ENCODE measurements around the gene DRC1. TPM values are rescaled to one million over a fixed set of nuclear protein-coding genes. Genes with fewer than 3 reads are reported as not detected.

Gene DRC1
- total RNA-seq, 2 donors from 2014 or later: 0.33 to 0.48 TPM

DNA sequence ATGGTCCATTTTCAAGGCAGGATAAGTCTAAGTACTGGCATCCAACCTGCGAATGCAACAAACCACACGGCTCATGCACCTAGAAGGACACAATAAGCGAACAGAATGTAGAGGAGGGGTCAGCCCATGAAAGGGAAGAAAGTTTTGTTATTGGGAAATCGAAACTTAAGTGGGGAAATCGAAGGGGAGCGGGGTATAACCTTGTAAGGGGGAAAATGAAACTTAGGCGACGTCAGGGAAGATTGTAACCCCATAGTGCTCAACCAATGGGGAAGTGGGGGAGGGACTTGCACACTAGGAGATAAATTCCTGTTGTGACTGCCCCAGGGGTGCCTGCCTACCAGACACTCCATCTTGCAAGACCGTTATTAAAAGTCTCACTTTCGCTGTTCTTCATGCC lies 91.8 kb downstream of the DRC1 start:
- no peak overlapping the region for H3K27ac Mint-ChIP-seq
- H3K4me1 ChIP-seq (ENCODE audit: control insufficient read depth, insufficient read depth, low read length): no peaks in the 10 kb centered on the region
- H3K36me3 ChIP-seq (ENCODE audit: control insufficient read depth, insufficient read depth, low read length): no peaks in the 10 kb centered on the region
- no peak for TF ChIP-seq CTCF (conservative IDR thresholded peaks at IDR 0.05)
- H3K27ac ChIP-seq (ENCODE audit: low read depth, low read length): no peak overlapping the region
- H3K4me3 ChIP-seq (ENCODE audit: low read length): no peak overlapping the region
- H3K27me3 ChIP-seq (ENCODE audit: control insufficient read depth, insufficient read depth, low read length, poor library complexity, severe bottlenecking): no peaks in the 10 kb centered on the region
- H3K9me3 Mint-ChIP-seq: no peaks in the 10 kb centered on the region
- H3K36me3 Mint-ChIP-seq (ENCODE audit: low read depth): no peaks in the 10 kb centered on the region
- no peaks in the 10 kb centered on the region for H3K9me3 ChIP-seq (ENCODE audit: control insufficient read depth, low read length)
- 91 to 94% methylated on average over 9 to 10 of the region's 10 CpGs for WGBS, 2 experiments (ENCODE audit: insufficient coverage in 1 of 2, insufficient read length in 1 of 2)
- H3K9ac ChIP-seq (ENCODE audit: extremely low read depth, low read length, poor library complexity, severe bottlenecking): no peak overlapping the region
- DNase-seq: no peak
- no peak overlapping the region for H3K4me3 Mint-ChIP-seq
- H3K4me1 Mint-ChIP-seq: peaks cover 10% of the 10 kb centered on the region
- no peaks in the 10 kb centered on the region for H3K27me3 Mint-ChIP-seq (ENCODE audit: insufficient read depth)

GRCh38 chr2:26494199-26494598 lies 92.5 kb downstream of the DRC1 start:
- DNase-seq: no peak
- H3K4me1 Mint-ChIP-seq: peaks cover 10% of the 10 kb centered on the region
- H3K4me3 Mint-ChIP-seq: no peak overlapping the region
- no peaks in the 10 kb centered on the region for H3K27me3 ChIP-seq (ENCODE audit: control insufficient read depth, insufficient read depth, low read length, poor library complexity, severe bottlenecking)
- no peak overlapping the region for H3K4me3 ChIP-seq (ENCODE audit: low read length)
- no peak overlapping the region for H3K9ac ChIP-seq (ENCODE audit: extremely low read depth, low read length, poor library complexity, severe bottlenecking)
- H3K9me3 ChIP-seq (ENCODE audit: control insufficient read depth, low read length): no peaks in the 10 kb centered on the region
- no peaks in the 10 kb centered on the region for H3K36me3 Mint-ChIP-seq (ENCODE audit: low read depth)
- no peak overlapping the region for H3K27ac Mint-ChIP-seq
- WGBS, 2 experiments (ENCODE audit: insufficient coverage in 1 of 2, insufficient read length in 1 of 2): 94 to 96% methylated on average over 4 of the region's 4 CpGs
- no peaks in the 10 kb centered on the region for H3K36me3 ChIP-seq (ENCODE audit: control insufficient read depth, insufficient read depth, low read length)
- H3K27me3 Mint-ChIP-seq (ENCODE audit: insufficient read depth): no peaks in the 10 kb centered on the region
- no peak overlapping the region for H3K27ac ChIP-seq (ENCODE audit: low read depth, low read length)
- no peaks in the 10 kb centered on the region for H3K9me3 Mint-ChIP-seq
- H3K4me1 ChIP-seq (ENCODE audit: control insufficient read depth, insufficient read depth, low read length): no peaks in the 10 kb centered on the region
- TF ChIP-seq CTCF (conservative IDR thresholded peaks at IDR 0.05): no peak

DNA sequence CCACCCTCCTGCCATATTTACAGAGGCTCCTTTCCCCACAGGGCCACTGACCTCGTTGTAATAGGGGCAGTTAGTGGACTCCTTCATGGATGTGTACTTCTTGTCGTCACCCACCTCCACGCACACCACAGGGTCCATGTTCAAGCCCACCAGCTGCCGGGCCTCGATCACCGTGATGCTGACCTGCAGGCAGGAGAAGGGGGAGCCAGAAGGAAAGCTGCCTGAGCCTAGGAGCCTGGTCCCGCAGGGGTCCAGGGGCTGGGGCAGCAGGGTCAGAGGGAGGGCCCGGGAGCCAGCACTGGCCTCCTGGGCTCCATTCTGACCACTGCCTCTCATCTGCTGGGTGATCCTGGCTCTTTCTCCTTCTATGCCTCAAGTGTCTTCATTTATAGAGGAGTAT lies 93.2 kb downstream of the DRC1 start:
- no peaks in the 10 kb centered on the region for H3K27me3 Mint-ChIP-seq (ENCODE audit: insufficient read depth)
- Histone ChIP-seq H3K4me1 (ENCODE audit: control insufficient read depth, insufficient read depth, low read length) (no peaks in the 10 kb centered on the region), H3K27ac (ENCODE audit: low read depth, low read length) (no peak overlapping the region), H3K27me3 (ENCODE audit: control insufficient read depth, insufficient read depth, low read length, poor library complexity, severe bottlenecking) (no peaks in the 10 kb centered on the region), H3K9me3 (ENCODE audit: control insufficient read depth, low read length) (no peaks in the 10 kb centered on the region), H3K9ac (ENCODE audit: extremely low read depth, low read length, poor library complexity, severe bottlenecking) (no peak overlapping the region), H3K36me3 (ENCODE audit: control insufficient read depth, insufficient read depth, low read length) (no peaks in the 10 kb centered on the region), H3K4me3 (ENCODE audit: low read length) (no peak overlapping the region)
- WGBS, 2 experiments (ENCODE audit: insufficient coverage in 1 of 2, insufficient read length in 1 of 2): 93 to 100% methylated on average over 1 to 8 of the region's 8 CpGs
- no peak for DNase-seq
- H3K4me1 Mint-ChIP-seq: peaks cover 10% of the 10 kb centered on the region
- no peaks in the 10 kb centered on the region for H3K9me3 Mint-ChIP-seq
- H3K27ac Mint-ChIP-seq: no peak overlapping the region
- TF ChIP-seq CTCF (conservative IDR thresholded peaks at IDR 0.05): no peak
- H3K4me3 Mint-ChIP-seq: no peak overlapping the region
- no peaks in the 10 kb centered on the region for H3K36me3 Mint-ChIP-seq (ENCODE audit: low read depth)

Data from endodermal cell (in vitro differentiated cells).